Effector memory CD4-positive, alpha-beta T cell (primary cell): ENCODE results near the gene NHP2.

Experiments used
- DNase-seq, 3 donors: peaks; one replicate each; pipeline ENCODE4 v3.0.0-alpha.2; 2020
- H3K27ac ChIP-seq: 2 replicates; pipeline ENCODE4 v1.7.0; 2013; ENCODE audit warnings: mild to moderate bottlenecking, low read length, moderate library complexity; ENCODE audit not compliant: insufficient read depth, poor library complexity, severe bottlenecking
- H3K27me3 ChIP-seq: replicated peaks from 2 replicates; pipeline ENCODE4 v1.7.0; 2013; ENCODE audit warnings: mild to moderate bottlenecking, low read length; ENCODE audit not compliant: insufficient read depth, control insufficient read depth, poor library complexity, severe bottlenecking
- H3K36me3 ChIP-seq: 2 replicates; pipeline ENCODE4 v1.7.0; 2013; ENCODE audit warnings: mild to moderate bottlenecking, low read length, moderate library complexity; ENCODE audit not compliant: control insufficient read depth, insufficient read depth
- H3K4me1 ChIP-seq: 2 replicates; pipeline ENCODE4 v1.7.0; 2013; ENCODE audit warnings: low read length, mild to moderate bottlenecking; ENCODE audit not compliant: control insufficient read depth, insufficient read depth, poor library complexity, severe bottlenecking
- H3K4me3 ChIP-seq: 2 replicates; pipeline ENCODE4 v1.7.0; 2013; ENCODE audit warnings: low read length, low read depth, mild to moderate bottlenecking; ENCODE audit not compliant: insufficient read depth, poor library complexity, severe bottlenecking
- H3K9me3 ChIP-seq: 2 replicates; pipeline ENCODE4 v1.7.0; 2013; ENCODE audit warnings: mild to moderate bottlenecking, low read length, moderate library complexity; ENCODE audit not compliant: control insufficient read depth

NHP2 gene

GRCh38 chr5:178177569-178177968 is 23.9 kb upstream of the NHP2 start:
- no peak overlapping the region for H3K4me3 ChIP-seq
- H3K27ac ChIP-seq = no peak overlapping the region
- H3K36me3 ChIP-seq = no peaks in the 10 kb centered on the region
- no peaks in the 10 kb centered on the region for H3K4me1 ChIP-seq
- H3K27me3 ChIP-seq = no peaks in the 10 kb centered on the region
- no peak for DNase-seq
- no peaks in the 10 kb centered on the region for H3K9me3 ChIP-seq

DNA sequence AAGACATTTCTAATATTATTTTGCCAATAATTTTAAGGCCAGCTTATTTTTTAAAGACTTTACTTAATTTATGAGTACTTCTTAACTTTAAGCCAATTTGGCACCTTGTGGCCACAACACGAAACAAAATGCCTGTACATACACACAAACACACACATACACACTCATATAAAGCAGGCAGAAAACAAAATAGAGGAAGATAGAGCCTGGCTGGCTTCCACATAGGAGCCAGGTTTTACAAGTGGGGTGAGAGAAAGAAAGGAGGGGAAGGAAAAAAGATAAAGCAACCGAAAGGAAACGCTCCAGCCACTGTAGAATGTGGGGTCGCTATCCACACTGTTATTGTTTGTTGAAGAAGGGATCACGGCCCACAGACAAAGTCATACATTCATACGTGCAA is 23.1 kb upstream of the NHP2 start:
- no peak overlapping the region for H3K27ac ChIP-seq
- H3K27me3 ChIP-seq = no peaks in the 10 kb centered on the region
- no peaks in the 10 kb centered on the region for H3K4me1 ChIP-seq
- H3K4me3 ChIP-seq = no peak overlapping the region
- no peak for DNase-seq
- H3K36me3 ChIP-seq = no peaks in the 10 kb centered on the region
- no peaks in the 10 kb centered on the region for H3K9me3 ChIP-seq

DNA sequence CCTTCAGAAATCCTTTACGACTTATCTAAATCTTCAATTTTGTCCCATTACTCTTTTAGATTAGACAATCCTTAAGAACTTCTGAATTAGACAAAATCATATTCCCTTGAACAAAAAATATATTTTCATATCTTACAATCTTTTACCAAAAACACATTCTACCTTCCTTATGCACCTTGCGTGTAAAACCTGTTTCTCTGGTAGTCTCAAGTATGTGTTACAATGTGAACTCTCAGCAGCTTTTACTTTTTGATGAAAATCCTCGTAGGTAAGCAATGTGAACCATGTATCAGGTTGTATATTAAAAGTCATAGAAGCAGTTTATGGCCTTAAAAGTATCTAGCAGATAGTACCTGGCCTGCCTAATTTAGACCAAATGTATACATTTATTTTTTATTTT is 20.8 kb upstream of the NHP2 start:
- no peaks in the 10 kb centered on the region for H3K36me3 ChIP-seq
- no peaks in the 10 kb centered on the region for H3K4me1 ChIP-seq
- H3K27ac ChIP-seq = no peak overlapping the region
- H3K27me3 ChIP-seq = no peaks in the 10 kb centered on the region
- H3K9me3 ChIP-seq = no peaks in the 10 kb centered on the region
- no peak overlapping the region for H3K4me3 ChIP-seq
- no peak for DNase-seq

DNA sequence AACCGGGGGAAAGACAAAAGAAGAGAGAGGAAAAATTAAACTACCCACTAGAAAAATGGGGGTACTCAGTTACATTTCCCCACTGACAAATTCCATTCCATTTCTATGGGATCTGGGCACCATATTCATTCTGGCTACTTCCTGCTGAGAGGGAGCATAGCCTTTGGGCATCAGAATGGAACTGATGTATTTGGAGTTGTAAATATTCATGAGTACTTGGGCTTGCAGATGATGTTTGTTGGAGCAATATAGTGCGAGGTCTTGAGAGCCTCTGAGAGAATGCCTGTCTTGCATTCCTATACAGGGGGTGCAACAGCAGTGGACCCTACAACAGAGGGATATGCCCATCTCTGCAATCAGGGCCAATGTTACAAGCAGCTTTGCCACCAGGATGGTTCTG is 16.8 kb upstream of the NHP2 start:
- Histone ChIP-seq H3K27ac (no peak overlapping the region), H3K9me3 (no peaks in the 10 kb centered on the region), H3K4me1 (no peaks in the 10 kb centered on the region), H3K36me3 (no peaks in the 10 kb centered on the region), H3K4me3 (no peak overlapping the region), H3K27me3 (no peaks in the 10 kb centered on the region)
- no peak for DNase-seq

- H3K4me1 ChIP-seq = peaks cover 6% of the 10 kb centered on the region
- no peak for DNase-seq
- H3K27ac ChIP-seq = no peak overlapping the region
- no peaks in the 10 kb centered on the region for H3K27me3 ChIP-seq
- no peaks in the 10 kb centered on the region for H3K9me3 ChIP-seq
- H3K4me3 ChIP-seq = no peak overlapping the region
- no peaks in the 10 kb centered on the region for H3K36me3 ChIP-seq
These were observed 11.9 kb upstream of the NHP2 start for GRCh38 chr5:178165581-178165980.

DNA sequence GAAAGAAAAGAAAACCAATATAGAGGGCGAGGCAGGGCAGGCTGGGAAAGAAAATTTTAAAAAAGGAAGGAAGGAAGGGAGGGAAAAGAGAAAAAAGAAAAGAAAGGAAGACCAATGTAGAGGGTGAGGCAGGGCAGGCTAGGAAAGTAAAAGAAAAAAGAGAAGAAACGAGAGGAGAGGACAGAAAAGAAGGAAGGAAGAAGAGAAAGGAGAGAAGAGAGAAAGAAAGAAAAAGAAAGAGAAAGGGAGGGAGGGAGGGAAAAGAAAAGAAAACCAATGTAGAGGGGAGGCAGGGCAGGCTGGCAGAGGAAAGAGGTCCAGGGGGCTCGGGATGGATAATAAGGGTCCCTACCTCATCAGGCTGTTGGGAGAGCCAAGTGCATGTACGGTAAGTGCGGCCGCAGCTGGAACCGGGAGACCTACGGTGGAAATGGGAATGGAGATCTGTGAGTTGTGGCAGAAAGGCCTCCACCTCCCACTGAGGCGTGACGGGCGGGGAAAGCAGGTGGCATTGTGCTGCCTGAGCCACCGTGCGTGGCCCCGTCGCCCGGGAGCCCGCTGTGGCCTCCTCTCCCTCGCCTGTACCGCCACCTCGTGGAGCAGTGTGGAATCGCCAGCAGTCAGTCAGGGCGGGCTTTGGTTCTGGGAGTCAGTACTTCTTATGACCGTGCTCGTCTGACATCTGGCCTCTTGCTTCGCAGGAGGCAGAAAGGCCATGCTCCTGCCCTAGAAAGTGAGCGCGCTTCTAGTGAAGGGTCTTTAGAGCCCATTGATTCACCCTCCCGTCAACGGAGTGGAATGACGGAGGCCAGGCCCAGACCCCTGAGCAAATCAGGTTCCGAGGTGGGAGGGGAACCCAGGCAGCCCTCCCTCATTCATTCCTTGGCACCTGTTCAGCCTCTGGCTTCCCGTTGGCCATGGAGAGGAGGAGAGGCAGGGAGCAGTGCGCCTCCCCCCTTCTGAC is 10.4 kb upstream of the NHP2 start:
- peak; percentile 77 to 84 (median 80) for DNase-seq
- H3K27me3 ChIP-seq = no peaks in the 10 kb centered on the region
- H3K4me3 ChIP-seq = no peak overlapping the region
- no peak overlapping the region for H3K27ac ChIP-seq
- peaks cover 6% of the 10 kb centered on the region for H3K4me1 ChIP-seq
- H3K36me3 ChIP-seq = no peaks in the 10 kb centered on the region
- H3K9me3 ChIP-seq = no peaks in the 10 kb centered on the region

GRCh38 chr5:178162481-178162880 is 8.8 kb upstream of the NHP2 start:
- Histone ChIP-seq H3K9me3 (no peaks in the 10 kb centered on the region), H3K36me3 (no peaks in the 10 kb centered on the region), H3K4me3 (no peak overlapping the region), H3K4me1 (peaks cover 6% of the 10 kb centered on the region), H3K27ac (no peak overlapping the region), H3K27me3 (no peaks in the 10 kb centered on the region)
- no peak for DNase-seq

GRCh38 chr5:178160176-178160575 is 6.5 kb upstream of the NHP2 start:
- peaks cover 6% of the 10 kb centered on the region for H3K4me1 ChIP-seq
- no peak overlapping the region for H3K4me3 ChIP-seq
- no peaks in the 10 kb centered on the region for H3K27me3 ChIP-seq
- no peaks in the 10 kb centered on the region for H3K36me3 ChIP-seq
- H3K27ac ChIP-seq = no peak overlapping the region
- H3K9me3 ChIP-seq = no peaks in the 10 kb centered on the region
- no peak for DNase-seq

DNA sequence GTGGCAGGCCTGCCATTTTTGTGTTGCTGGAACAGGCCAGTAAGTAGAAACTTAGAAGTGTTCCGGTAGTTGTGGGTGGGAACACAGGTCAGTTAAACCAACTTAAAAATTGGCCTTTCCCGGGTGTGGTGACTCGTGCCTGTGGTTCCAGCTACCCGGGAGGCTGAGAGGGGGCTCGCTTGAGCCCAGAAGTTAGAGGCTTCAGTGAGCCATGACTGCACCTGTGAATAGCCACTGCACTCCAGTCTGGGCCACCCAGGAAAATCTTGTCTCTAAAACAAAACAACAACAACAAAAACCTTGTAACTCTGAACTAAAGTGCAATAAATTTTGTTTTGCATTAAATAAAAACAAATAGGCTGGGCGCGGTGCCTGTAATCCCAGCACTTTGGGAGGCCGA is 1.4 kb upstream of the NHP2 start:
- Histone ChIP-seq H3K27ac (no peak overlapping the region), H3K36me3 (peaks cover 13% of the 10 kb centered on the region), H3K4me1 (peaks cover 10% of the 10 kb centered on the region), H3K27me3 (no peaks in the 10 kb centered on the region), H3K9me3 (no peaks in the 10 kb centered on the region), H3K4me3 (no peak overlapping the region)
- no peak for DNase-seq

GRCh38 chr5:178152491-178153444 is 917 bp downstream of the NHP2 start:
- Histone ChIP-seq H3K27me3 (no peaks in the 10 kb centered on the region), H3K9me3 (no peaks in the 10 kb centered on the region), H3K36me3 (peaks cover 35% of the 10 kb centered on the region), H3K4me1 (peaks cover 10% of the 10 kb centered on the region), H3K4me3 (peak overlapping the region; percentile 76), H3K27ac (peak overlapping the region; percentile 56)
- no peak for DNase-seq
